Measurements from ENCODE around the gene GDF2.

Gene GDF2

GRCh38 chr10:47289921-47290320, 32.3 kb upstream of the GDF2 start:
- TF ChIP-seq, protein P1, sequence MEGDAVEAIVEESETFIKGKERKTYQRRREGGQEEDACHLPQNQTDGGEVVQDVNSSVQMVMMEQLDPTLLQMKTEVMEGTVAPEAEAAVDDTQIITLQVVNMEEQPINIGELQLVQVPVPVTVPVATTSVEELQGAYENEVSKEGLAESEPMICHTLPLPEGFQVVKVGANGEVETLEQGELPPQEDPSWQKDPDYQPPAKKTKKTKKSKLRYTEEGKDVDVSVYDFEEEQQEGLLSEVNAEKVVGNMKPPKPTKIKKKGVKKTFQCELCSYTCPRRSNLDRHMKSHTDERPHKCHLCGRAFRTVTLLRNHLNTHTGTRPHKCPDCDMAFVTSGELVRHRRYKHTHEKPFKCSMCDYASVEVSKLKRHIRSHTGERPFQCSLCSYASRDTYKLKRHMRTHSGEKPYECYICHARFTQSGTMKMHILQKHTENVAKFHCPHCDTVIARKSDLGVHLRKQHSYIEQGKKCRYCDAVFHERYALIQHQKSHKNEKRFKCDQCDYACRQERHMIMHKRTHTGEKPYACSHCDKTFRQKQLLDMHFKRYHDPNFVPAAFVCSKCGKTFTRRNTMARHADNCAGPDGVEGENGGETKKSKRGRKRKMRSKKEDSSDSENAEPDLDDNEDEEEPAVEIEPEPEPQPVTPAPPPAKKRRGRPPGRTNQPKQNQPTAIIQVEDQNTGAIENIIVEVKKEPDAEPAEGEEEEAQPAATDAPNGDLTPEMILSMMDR (IDR thresholded peaks at IDR 0.05; ENCODE audit: extremely low read depth, insufficient read depth, missing control alignments), result no peak
- DNase-seq (ENCODE audit: low spot score), result no peak

GRCh38 chr10:47290338-47290737, 31.9 kb upstream of the GDF2 start:
- in situ Hi-C loops (cut with MboI; ENCODE audit: low pct_unique_long_range_greater_than_20kb, low sequenced_read_pairs, unreplicated experiment), result no loop called here
- DNase-seq (ENCODE audit: low spot score), result no peak
- TF ChIP-seq, protein P1 (IDR thresholded peaks at IDR 0.05; ENCODE audit: extremely low read depth, insufficient read depth, missing control alignments), result no peak

More at GRCh38 chr10:47289921-47290320, 32.3 kb upstream of the GDF2 start:
- in situ Hi-C loops (cut with MboI; ENCODE audit: low pct_unique_long_range_greater_than_20kb, low sequenced_read_pairs, unreplicated experiment), result no loop called here

GRCh38 chr10:47291682-47292081, 30.6 kb upstream of the GDF2 start:
- TF ChIP-seq, protein P1 (IDR thresholded peaks at IDR 0.05; ENCODE audit: extremely low read depth, insufficient read depth, missing control alignments), result no peak
- in situ Hi-C loops (cut with MboI; ENCODE audit: low pct_unique_long_range_greater_than_20kb, low sequenced_read_pairs, unreplicated experiment), result no loop called here
- DNase-seq (ENCODE audit: low spot score), result no peak

DNA sequence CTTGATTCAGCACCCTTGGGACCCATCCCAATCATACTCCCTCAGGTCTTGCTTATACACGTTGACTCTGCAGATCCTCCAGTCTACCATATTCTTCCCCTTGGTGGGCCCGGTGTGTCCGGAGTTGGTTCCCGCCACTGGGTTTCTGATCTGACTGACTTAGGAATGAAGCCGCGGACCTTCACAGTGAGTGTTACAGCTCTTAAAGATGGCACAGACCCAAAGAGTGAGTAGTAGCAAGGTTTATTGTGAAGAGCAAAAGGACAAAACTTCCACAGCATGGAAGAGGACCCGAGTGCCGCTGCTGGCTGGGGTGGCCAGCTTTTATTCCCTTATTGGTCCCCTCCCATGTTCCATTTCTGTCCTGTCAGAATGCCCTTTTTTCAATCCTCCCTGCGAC, 28.2 kb upstream of the GDF2 start:
- TF ChIP-seq, protein P1 (IDR thresholded peaks at IDR 0.05; ENCODE audit: extremely low read depth, insufficient read depth, missing control alignments), result no peak
- in situ Hi-C loops (cut with MboI; ENCODE audit: low pct_unique_long_range_greater_than_20kb, low sequenced_read_pairs, unreplicated experiment), result no loop called here
- DNase-seq (ENCODE audit: low spot score), result no peak

DNA sequence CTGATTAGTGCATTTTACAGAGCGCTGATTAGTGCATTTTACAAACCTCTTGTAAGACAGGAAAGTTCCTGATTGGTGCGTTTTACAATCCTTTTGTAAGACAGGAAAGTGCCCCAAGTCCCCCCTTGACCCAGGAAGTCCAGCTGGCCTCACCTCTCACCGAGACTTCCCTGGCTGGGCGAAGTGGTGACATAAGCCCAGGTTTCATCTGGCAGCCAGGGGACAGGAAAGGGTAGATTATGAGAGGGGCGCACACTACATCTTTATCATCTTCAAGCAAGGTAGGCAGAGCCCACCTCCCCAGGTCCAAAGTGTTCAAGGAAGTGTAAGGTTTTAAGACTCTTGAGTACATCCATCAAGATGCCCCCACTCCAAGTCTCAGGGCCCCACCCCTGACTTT, 27.8 kb upstream of the GDF2 start:
- in situ Hi-C loops (cut with MboI; ENCODE audit: low pct_unique_long_range_greater_than_20kb, low sequenced_read_pairs, unreplicated experiment), result no loop called here
- no peak for DNase-seq (ENCODE audit: low spot score)
- TF ChIP-seq, protein P1 (IDR thresholded peaks at IDR 0.05; ENCODE audit: extremely low read depth, insufficient read depth, missing control alignments), result no peak

DNA sequence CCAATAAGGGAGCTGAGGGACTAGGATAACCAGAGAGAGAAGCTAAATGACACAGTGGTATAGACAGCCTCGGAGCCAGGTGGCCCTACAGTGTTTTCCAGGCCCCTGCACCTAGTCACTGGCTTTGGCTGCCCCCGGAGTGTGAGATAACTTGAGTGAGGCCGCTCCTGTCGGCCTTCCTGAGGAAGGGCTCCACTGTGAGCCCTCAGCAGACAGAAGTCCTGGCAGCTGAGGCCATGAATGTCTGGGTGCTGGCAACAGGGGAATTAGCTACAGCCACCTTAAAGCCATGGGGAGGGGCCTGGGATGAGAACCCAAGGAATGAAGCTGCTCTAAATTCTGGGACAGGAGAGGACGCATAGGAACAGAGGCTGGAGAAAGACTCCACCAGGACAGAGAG, 26.8 kb upstream of the GDF2 start:
- no peak for DNase-seq (ENCODE audit: low spot score)
- TF ChIP-seq, protein P1 (IDR thresholded peaks at IDR 0.05; ENCODE audit: extremely low read depth, insufficient read depth, missing control alignments), result no peak
- in situ Hi-C loops (cut with MboI; ENCODE audit: low pct_unique_long_range_greater_than_20kb, low sequenced_read_pairs, unreplicated experiment), result no loop called here
